Right atrium auricular region (tissue), 2 donors: ENCODE results near the gene GLYR1. TPM values are rescaled to one million over a fixed set of nuclear protein-coding genes. Genes with fewer than 3 reads are reported as not detected.
"Not testable (repeated sequence)": the region's sequence is repeated elsewhere in the genome, so short reads cannot be mapped to it uniquely, and the experiment has no call there.

ENCODE experiments used
- DNase-seq: peaks from one replicate; pipeline ENCODE4 v3.0.0-alpha.2; 2019; ENCODE audit warnings: low spot score
- H3K27ac ChIP-seq, 2 donors: fragments of 200-600 bp; sonication (generic); 1 replicate in 1 of 2; 2 replicates in 1 of 2; pipeline ENCODE4 v1.5.1; 2016 to 2019
- H3K27me3 ChIP-seq, 2 donors: fragments of 200-600 bp; sonication (generic); one replicate each; pipeline versions ENCODE4 v1.5.1 to v1.6.0; 2017 to 2019
- H3K36me3 ChIP-seq: fragments of 200-600 bp; sonication (generic); one replicate; pipeline ENCODE4 v1.5.1; 2016
- H3K4me1 ChIP-seq, 2 donors: fragments of 200-600 bp; sonication (generic); one replicate each; pipeline versions ENCODE4 v1.5.1 to v1.6.0; 2017 to 2019
- H3K4me3 ChIP-seq, 2 donors: fragments of 200-600 bp; sonication (generic); 1 replicate in 1 of 2; 2 replicates in 1 of 2; pipeline ENCODE4 v1.5.1; 2017 to 2019; ENCODE audit warnings: mild to moderate bottlenecking in 1 of 2, moderate library complexity in 1 of 2
- H3K9me3 ChIP-seq, 2 donors: fragments of 200-600 bp; sonication (generic); one replicate each; pipeline ENCODE4 v1.5.1; 2019
- CTCF ChIP-seq, 2 donors: fragments of 200-600 bp; sonication (generic); IDR thresholded peaks; one replicate each; pipeline ENCODE4 v1.5.1; 2019; ENCODE audit warnings: antibody characterized with exemption in 2 of 2
- total RNA-seq, 2 donors: library from RNA; depleted of rRNA; stranded (reverse); fragments of >200 nt; gene quantifications; one replicate each; pipeline ENCODE4 v1.1.0, GENCODE V29; 2016

The GLYR1 gene
- total RNA-seq = 10 to 100 TPM; 37.4 to 39.4 TPM

GRCh38 chr16:4846901-4847773 is at the start of gene GLYR1, which contains the start of gene UBN1:
Gene GLYR1 (minus strand): TSS chr16:4847288. CDS start chr16:4847265, 23 bp downstream.
Gene UBN1 (plus strand): TSS chr16:4847481. CDS start chr16:4852918, 5,437 bp downstream.
- DNase-seq = peak; percentile 99
- no peak for TF ChIP-seq CTCF (IDR thresholded peaks at IDR 0.05)
- Histone ChIP-seq H3K36me3 (peaks cover 30% of the 10 kb centered on the region), H3K27ac (peak within 1 kb of the TSS; percentile 97 to 99), H3K27me3 (no peaks in the 10 kb centered on the region), H3K4me1 (peaks cover 0 to 55% of the 10 kb centered on the region in 2 donors), H3K4me3 (peak within 1 kb of the TSS; percentile 70 to 99), H3K9me3 (no peaks in the 10 kb centered on the region)

GRCh38 chr16:4896761-4897160 is 49.7 kb upstream of the GLYR1 start:
- not testable (repeated sequence) for H3K4me3 ChIP-seq, H3K36me3 ChIP-seq, DNase-seq, H3K27ac ChIP-seq, H3K9me3 ChIP-seq, H3K27me3 ChIP-seq
- H3K4me1 ChIP-seq = peaks cover 0 to 15% of the 10 kb centered on the region in 2 donors

GRCh38 chr16:4895366-4895765 is 48.3 kb upstream of the GLYR1 start:
- Histone ChIP-seq H3K9me3 (no peaks in the 10 kb centered on the region), H3K36me3 (no peaks in the 10 kb centered on the region), H3K27ac (no peak overlapping the region), H3K27me3 (no peaks in the 10 kb centered on the region), H3K4me3 (no peak overlapping the region), H3K4me1 (peaks cover 0 to 15% of the 10 kb centered on the region in 2 donors)
- no peak for TF ChIP-seq CTCF (IDR thresholded peaks at IDR 0.05)
- no peak for DNase-seq

GRCh38 chr16:4894276-4895150 is 47.4 kb upstream of the GLYR1 start:
- Histone ChIP-seq H3K27me3 (no peaks in the 10 kb centered on the region), H3K27ac (no peak overlapping the region), H3K9me3 (no peaks in the 10 kb centered on the region), H3K4me1 (peaks cover 0 to 15% of the 10 kb centered on the region in 2 donors), H3K36me3 (no peaks in the 10 kb centered on the region), H3K4me3 (no peak overlapping the region)
- no peak for TF ChIP-seq CTCF (IDR thresholded peaks at IDR 0.05)
- no peak for DNase-seq

GRCh38 chr16:4893103-4893862 is 46.2 kb upstream of the GLYR1 start:
- no peaks in the 10 kb centered on the region for H3K27me3 ChIP-seq
- H3K27ac ChIP-seq = peak overlapping the region; percentile 56 to 66
- peaks cover 0 to 15% of the 10 kb centered on the region in 2 donors for H3K4me1 ChIP-seq
- H3K4me3 ChIP-seq = no peak overlapping the region
- no peaks in the 10 kb centered on the region for H3K9me3 ChIP-seq
- no peak for TF ChIP-seq CTCF (IDR thresholded peaks at IDR 0.05)
- DNase-seq = no peak
- H3K36me3 ChIP-seq = no peaks in the 10 kb centered on the region
